Progenitor cell of endocrine pancreas (in vitro differentiated cells): ENCODE results near the gene COL23A1. TPM values are rescaled to one million over a fixed set of nuclear protein-coding genes. Genes with fewer than 3 reads are reported as not detected.
"Not testable (repeated sequence)": the region's sequence is repeated elsewhere in the genome, so short reads cannot be mapped to it uniquely, and the experiment has no call there.

ENCODE experiments used
- DNase-seq: peaks from one replicate; pipeline ENCODE4 v3.0.0; 2021; ENCODE audit warnings: low spot score; ENCODE audit not compliant: unreplicated experiment
- H3K27ac Mint-ChIP-seq: 2 replicates; pipeline ENCODE4 v1.8.0; 2021; ENCODE audit warnings: mild to moderate bottlenecking, moderate library complexity, mixed read lengths
- H3K27me3 Mint-ChIP-seq: 2 replicates; pipeline ENCODE4 v1.8.0; 2021; ENCODE audit warnings: mixed read lengths
- H3K36me3 Mint-ChIP-seq: 2 replicates; pipeline ENCODE4 v1.8.0; 2022; ENCODE audit warnings: mixed read lengths; ENCODE audit not compliant: insufficient read depth
- H3K4me1 Mint-ChIP-seq: 2 replicates; pipeline ENCODE4 v1.8.0; 2021; ENCODE audit warnings: low read depth, mixed read lengths
- H3K4me3 Mint-ChIP-seq: 2 replicates; pipeline ENCODE4 v1.8.0; 2021; ENCODE audit warnings: low read depth, mild to moderate bottlenecking, moderate library complexity, mixed read lengths
- H3K9me3 Mint-ChIP-seq: 2 replicates; pipeline ENCODE4 v1.8.0; 2021; ENCODE audit warnings: low read depth, mixed read lengths
- CTCF ChIP-seq: fragments of 200-600 bp; sonication (generic); IDR thresholded peaks from one replicate; pipeline ENCODE4 v1.5.0; 2021; ENCODE audit warnings: antibody characterized with exemption, mild to moderate bottlenecking; ENCODE audit not compliant: unreplicated experiment
- total RNA-seq: library from RNA; stranded (reverse); gene quantifications from 2 replicates; pipeline ENCODE4 v1.2.1, GENCODE V29; 2021

The COL23A1 gene
- total RNA-seq, 1 donor from 2014 or later, result 0.36 TPM

- peaks cover 11% of the 10 kb centered on the region for H3K27me3 Mint-ChIP-seq
- no peak overlapping the region for H3K27ac Mint-ChIP-seq
- no peak for TF ChIP-seq CTCF
- peaks cover 4% of the 10 kb centered on the region for H3K9me3 Mint-ChIP-seq
- H3K36me3 Mint-ChIP-seq, result no peaks in the 10 kb centered on the region
- no peaks in the 10 kb centered on the region for H3K4me1 Mint-ChIP-seq
- no peak overlapping the region for H3K4me3 Mint-ChIP-seq
- DNase-seq, result no peak
Observed at GRCh38 chr5:178304761-178305645, 285.2 kb downstream of the COL23A1 start.

GRCh38 chr5:178304016-178304415 is 286.2 kb downstream of the COL23A1 start:
- H3K36me3 Mint-ChIP-seq, result no peaks in the 10 kb centered on the region
- H3K27me3 Mint-ChIP-seq, result peaks cover 11% of the 10 kb centered on the region
- DNase-seq, result no peak
- TF ChIP-seq CTCF, result no peak
- H3K9me3 Mint-ChIP-seq, result peaks cover 4% of the 10 kb centered on the region
- no peaks in the 10 kb centered on the region for H3K4me1 Mint-ChIP-seq
- H3K4me3 Mint-ChIP-seq, result no peak overlapping the region
- H3K27ac Mint-ChIP-seq, result no peak overlapping the region

- not testable (repeated sequence) for H3K4me3 Mint-ChIP-seq, H3K4me1 Mint-ChIP-seq, H3K36me3 Mint-ChIP-seq, H3K9me3 Mint-ChIP-seq, H3K27me3 Mint-ChIP-seq, H3K27ac Mint-ChIP-seq, DNase-seq
Observed at GRCh38 chr5:178302321-178302720, 287.9 kb downstream of the COL23A1 start.

GRCh38 chr5:178301641-178302040 is 288.6 kb downstream of the COL23A1 start:
- peaks cover 7% of the 10 kb centered on the region for H3K27me3 Mint-ChIP-seq
- no peak for DNase-seq
- no peak overlapping the region for H3K27ac Mint-ChIP-seq
- no peak for TF ChIP-seq CTCF
- no peaks in the 10 kb centered on the region for H3K4me1 Mint-ChIP-seq
- no peaks in the 10 kb centered on the region for H3K36me3 Mint-ChIP-seq
- H3K9me3 Mint-ChIP-seq, result peaks cover 4% of the 10 kb centered on the region
- no peak overlapping the region for H3K4me3 Mint-ChIP-seq

DNA sequence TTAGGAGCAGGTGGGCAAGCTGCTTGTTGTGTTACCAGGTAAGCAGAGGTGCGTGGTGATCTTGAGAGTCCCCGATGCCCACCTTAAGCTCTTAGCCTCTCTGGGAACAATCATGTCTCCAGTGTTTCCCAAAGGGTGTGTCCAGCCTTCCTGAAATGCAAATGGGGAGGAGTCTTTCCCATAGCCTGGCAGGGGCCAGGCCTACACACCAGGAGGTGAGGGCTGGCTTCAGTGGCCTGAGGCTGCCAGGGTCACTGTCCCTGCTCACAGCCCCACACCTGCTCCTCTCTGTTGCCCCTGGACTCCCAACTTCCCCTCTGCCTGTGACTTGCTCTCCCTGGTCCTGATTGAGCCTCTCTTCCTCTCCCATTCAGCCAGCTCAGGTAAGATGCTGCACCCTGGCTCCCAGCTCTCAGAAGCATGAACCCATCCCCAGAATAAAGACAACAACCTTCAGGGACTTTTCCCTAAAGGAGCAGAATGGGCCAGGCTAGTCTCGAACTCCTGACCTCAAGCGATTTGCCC is 291.8 kb downstream of the COL23A1 start:
- Mint-ChIP-seq H3K4me1 (no peaks in the 10 kb centered on the region), H3K27ac (no peak overlapping the region)

More for the DNA sequence above, 291.8 kb downstream of the COL23A1 start:
- TF ChIP-seq CTCF, result no peak
- no peaks in the 10 kb centered on the region for H3K36me3 Mint-ChIP-seq
- peaks cover 4% of the 10 kb centered on the region for H3K9me3 Mint-ChIP-seq
- DNase-seq, result no peak
- no peak overlapping the region for H3K4me3 Mint-ChIP-seq
- H3K27me3 Mint-ChIP-seq, result peaks cover 4% of the 10 kb centered on the region
